DMS 273 treated with DMSO at 0.1 percent for 48 hours (cell line): ENCODE results near the gene ENTPD3.
"Not testable (repeated sequence)": the region's sequence is repeated elsewhere in the genome, so short reads cannot be mapped to it uniquely, and the experiment has no call there.

Experiments
- DNase-seq: peaks from one replicate; lab custom pipeline; 2025; lab: John Stamatoyannopoulos, UW

Gene ENTPD3

DNA sequence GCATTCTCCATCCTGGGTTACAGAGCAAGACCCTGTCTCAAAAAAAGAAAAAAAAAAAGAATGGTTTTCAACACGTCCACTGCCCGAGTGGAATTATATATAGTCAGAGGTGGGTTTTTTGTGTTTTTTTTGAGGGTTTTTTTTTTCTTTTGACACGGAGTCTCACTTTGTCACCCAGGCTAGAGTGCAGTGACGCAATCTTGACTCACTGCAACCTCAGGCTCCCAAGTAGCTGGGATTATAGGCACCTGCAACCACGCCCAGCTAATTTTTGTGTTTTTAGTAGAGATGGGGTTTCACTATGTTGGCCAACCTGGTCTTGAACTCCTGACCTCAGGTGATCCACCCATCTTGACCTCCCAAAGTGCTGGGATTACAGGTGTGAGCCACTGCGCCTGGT, 73.5 kb downstream of the ENTPD3 start:
- DNase-seq = not testable (repeated sequence)

DNA sequence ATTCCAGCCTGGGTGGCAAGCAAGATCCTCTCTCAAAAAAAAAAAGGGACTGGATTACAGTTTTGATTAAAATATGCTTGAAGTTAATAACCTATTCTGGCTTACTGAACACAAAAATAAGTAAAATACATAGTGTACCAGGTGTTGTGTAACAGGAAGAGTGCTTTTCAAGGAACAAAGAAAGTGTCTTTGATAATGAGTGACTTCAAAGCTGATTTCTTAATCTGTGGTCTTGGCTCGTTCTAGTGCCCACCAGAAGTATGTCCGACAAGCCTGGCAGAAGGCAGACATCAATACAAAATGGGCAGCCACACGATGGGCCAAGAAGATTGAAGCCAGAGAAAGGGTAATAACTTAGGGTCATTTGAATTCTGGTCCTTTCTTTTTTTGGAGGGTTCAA, 74.2 kb downstream of the ENTPD3 start:
- no peak for DNase-seq

DNA sequence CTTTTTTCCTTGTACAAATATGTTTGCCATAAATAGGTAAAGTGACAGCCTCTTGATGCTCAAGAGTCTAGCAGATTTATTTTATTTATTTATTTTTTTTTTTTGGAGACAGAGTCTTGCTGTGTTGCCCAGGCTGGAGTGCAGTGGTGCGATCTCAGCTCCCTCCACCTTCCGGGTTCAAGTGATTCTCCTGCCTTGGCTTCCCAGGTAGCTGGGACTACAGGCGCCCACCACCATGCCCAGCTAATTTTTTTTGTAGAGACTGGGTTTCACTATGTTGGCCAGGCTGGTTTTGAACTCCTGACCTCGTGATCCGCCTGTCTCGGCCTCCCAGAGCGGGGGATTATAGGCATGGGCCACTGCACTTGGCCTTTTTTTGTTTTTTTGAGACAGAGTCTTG, 75.9 kb downstream of the ENTPD3 start:
- not testable (repeated sequence) for DNase-seq

DNA sequence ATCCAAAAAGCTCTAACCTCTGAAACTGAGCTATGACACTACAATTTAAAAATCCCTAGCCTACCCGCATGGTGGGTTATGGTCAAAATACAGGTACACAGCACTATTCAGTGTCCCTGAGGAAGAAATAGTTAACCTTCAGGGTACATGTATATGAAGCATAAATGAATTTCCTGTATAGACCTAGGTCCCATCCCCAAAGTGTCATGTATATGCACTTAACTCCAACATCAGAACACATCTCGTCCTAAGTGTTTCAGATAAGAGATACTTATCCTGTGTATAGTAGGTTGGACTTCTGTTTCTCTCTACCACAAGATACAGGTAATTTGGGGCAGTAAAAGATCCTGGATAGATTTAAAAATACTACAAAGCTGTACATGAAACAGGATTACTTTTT, 76.6 kb downstream of the ENTPD3 start:
- DNase-seq = no peak

DNA sequence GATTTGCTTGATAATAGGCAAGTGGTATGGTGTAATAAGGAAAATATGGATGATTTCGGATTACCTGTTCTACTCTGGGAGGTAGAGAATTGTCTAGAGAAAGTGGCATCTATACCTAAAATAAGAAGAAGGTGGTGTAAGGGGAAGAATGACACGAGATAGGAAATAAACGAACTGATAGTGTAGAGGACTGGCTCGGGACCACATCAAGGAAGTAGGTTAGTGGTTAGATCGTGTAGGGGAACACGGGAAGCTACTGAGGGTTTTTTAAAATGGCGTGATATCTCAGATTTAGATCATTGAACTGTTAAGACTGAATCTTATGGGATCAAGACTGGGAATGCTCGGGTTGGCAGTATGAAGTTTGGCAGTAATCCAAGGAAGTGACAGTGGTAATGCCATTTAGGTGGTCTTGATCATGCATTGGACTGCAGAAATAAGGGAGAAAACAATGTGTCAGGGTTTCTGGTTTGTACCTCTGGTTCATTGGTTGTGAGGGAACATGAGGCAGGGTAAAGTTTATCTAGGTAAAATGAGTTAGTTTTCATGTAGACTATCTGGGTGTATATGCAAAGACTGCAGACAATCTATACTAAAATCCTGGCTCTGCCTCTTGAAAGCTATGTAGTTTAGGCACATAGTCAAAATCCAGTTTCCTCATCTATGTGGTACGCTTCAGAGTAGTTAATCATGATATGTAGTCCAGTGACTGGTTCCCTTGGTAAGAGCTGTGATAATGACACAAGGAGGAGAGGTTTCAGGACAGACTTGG, 77.5 kb downstream of the ENTPD3 start:
- DNase-seq = no peak

DNA sequence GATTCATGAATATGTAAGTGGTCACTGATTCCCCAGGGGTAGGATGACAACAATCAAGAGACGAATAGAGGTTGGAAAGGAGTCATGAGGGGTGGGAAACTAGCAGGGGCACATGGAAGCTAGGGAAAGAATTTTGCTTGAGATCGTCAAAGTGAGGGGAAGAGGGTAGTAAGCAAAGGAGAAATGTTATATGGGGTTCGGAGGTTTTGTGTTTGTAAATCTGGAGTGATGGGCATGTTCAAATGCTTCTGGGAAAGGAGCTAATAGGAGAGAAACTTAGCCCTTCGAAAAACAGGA, 78.1 kb downstream of the ENTPD3 start:
- no peak for DNase-seq

DNA sequence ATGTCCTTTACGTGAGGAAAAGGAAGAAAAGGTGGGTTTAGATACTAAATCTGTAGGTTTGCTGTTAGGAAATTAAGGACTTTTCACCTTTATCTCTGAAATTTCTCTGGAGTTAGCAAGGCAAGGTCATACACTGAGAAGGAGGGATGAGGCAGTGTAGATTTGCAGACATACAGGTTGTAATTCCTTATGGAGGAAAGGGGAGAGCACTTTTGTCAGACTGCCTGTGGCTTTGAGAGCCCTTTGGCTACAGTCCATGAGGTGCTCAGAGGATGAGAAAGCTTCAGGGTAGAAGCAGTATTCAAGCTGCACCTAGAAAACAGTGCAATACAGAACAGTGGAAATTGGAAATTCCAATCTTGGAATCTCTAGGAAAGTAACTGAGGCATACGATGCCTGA, 78.5 kb downstream of the ENTPD3 start:
- DNase-seq = no peak

DNA sequence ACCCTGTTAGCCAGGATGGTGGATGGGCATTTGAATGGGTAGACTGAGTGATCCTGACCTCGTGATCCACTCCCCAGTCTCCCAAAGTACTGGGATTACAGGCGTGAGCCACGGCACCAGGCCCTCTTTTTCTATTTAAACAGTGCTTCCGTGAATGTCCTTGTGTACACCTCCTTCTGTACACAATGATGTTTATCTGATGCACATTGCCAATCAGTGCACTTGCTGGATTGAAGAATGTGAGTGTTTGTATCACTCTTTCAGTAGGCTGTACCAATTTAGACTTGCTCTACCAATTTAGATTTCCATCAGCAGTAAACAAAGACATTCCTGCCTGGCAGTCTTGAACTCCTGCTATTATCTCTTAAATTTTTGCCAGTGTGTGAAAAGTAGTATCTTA, 81.0 kb downstream of the ENTPD3 start:
- no peak for DNase-seq

DNA sequence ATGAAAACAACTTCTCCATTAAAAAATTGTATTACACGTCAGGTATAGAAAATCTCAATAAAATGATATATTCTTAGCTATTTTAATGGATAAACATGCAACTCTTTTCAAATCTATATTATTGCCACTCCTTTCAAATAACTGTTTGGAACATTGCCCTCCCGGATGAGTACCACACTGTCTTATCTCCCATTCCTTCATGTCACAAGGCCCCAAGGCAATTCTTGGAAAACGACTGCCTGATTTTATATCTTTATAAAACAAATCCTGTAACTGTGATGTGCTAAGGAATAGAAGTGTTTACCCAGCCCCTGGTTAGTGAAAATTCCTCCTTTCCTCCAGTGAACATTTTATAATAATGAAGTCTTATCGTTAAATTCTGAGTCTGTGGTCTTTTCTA, 83.7 kb downstream of the ENTPD3 start:
- no peak for DNase-seq

DNA sequence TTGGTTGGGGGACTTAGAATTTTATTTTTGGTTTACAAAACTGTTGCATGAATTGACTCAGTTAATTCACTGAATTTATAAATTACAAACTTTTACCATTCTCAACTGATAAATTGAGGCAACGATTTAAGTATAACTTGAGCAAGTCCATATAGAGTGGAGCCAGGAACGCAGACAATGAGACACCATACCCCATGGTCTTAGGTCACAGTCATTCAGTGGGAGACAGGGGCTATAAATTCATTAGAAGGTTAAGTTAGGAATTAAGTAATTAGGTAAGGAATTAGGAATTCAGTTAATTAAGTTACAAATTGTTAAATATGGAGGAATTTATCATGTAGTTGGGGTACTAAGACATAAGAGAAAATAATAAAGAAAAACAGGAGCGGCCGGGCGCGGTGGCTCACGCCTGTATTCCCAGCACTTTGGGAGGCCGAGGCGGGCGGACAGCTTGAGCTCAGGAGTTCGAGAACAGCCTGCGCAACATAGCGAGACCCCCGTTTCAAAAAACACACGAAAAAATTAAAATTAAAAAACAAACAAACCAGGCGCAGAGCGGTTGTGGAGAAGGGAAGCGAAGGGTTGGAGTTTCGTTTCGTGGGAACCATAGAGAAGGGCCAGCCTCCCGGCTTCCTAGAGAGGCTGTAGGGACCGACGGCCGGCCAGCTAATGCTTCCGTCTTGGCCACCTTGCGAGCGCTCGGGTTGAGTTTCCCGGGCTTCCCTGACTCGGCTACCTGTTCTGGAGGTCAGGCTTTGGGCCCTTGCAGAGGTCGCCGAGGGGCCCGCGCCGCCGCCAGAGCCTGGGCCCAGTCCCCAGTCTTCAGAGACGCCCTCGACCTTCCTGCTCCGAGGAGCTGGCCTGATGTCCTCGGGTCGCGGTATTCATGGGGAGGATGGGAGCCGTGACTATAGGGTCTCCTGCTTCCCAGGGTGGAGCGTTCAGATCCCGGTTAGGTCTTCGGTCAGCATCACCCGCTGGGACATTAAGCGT, 89.8 kb downstream of the ENTPD3 start, which contains the start of gene ZNF619:
Gene ZNF619 (plus strand): TSS at position 645 of the 993 bp plus-strand sequence. CDS start 858 bp downstream, outside the sequence.
- no peak for DNase-seq

DNA sequence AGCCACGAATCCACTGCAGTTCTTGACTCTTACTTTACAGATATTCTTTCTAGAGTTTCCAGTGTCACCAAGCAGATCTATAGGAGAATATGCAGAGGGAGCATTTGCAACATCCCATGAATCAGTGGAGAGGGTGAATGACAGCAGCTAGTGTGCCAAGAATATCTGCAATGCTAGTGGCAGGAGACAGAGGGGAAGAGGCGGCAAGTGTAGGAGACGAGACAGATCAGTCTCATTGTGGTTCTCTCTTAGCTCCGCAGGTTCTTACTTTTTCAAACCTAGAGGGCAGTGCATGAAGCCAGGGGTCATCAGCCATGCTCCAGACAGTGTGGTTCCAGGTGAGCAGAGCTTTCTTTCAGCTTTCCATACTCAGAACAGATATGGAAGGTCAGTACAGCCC, 90.7 kb downstream of the ENTPD3 start:
- no peak for DNase-seq
